Measurements from ENCODE around the gene PDC.

Gene PDC

GRCh38 chr1:186461014-186461413, at the start of gene PDC:
Gene PDC, minus strand, starts transcription at chr1:186461114. Its CDS starts 11,655 bp downstream, at chr1:186449459.
- no peak for DNase-seq

GRCh38 chr1:186503190-186503589, 42.3 kb upstream of the PDC start:
- DNase-seq: no peak

GRCh38 chr1:186502087-186502486, 41.2 kb upstream of the PDC start:
- no peak for DNase-seq

GRCh38 chr1:186500804-186501203, 39.9 kb upstream of the PDC start:
- DNase-seq: no peak

GRCh38 chr1:186499571-186499970, 38.7 kb upstream of the PDC start:
- no peak for DNase-seq

GRCh38 chr1:186498695-186499389, 37.9 kb upstream of the PDC start:
- DNase-seq: no peak

- no peak for DNase-seq
These were observed 37.2 kb upstream of the PDC start for GRCh38 chr1:186498071-186498470.

- no peak for DNase-seq
These were observed 36.7 kb upstream of the PDC start for GRCh38 chr1:186497651-186498050.

GRCh38 chr1:186496171-186496851, 35.4 kb upstream of the PDC start:
- no peak for DNase-seq

GRCh38 chr1:186494832-186495271, 33.9 kb upstream of the PDC start:
- no peak for DNase-seq

- DNase-seq: no peak
These were observed 31.8 kb upstream of the PDC start for GRCh38 chr1:186492531-186493291.

- DNase-seq: no peak
These were observed 30.4 kb upstream of the PDC start for GRCh38 chr1:186491336-186491735.

- DNase-seq: no peak
These were observed 26.2 kb upstream of the PDC start for GRCh38 chr1:186487163-186487562.

- DNase-seq: no peak
These were observed 25.1 kb upstream of the PDC start for GRCh38 chr1:186486061-186486460.

GRCh38 chr1:186483561-186483960, 22.6 kb upstream of the PDC start:
- DNase-seq: no peak

- DNase-seq: peak; percentile 16
These were observed 21.8 kb upstream of the PDC start for GRCh38 chr1:186482661-186483255.

GRCh38 chr1:186481303-186481888, 20.5 kb upstream of the PDC start:
- DNase-seq: no peak

GRCh38 chr1:186479162-186479561, 18.2 kb upstream of the PDC start:
- DNase-seq: no peak

GRCh38 chr1:186476264-186477040, 15.5 kb upstream of the PDC start:
- DNase-seq: no peak

GRCh38 chr1:186474208-186474607, 13.3 kb upstream of the PDC start:
- no peak for DNase-seq

- DNase-seq: no peak
These were observed 12.1 kb upstream of the PDC start for GRCh38 chr1:186473047-186473446.

- no peak for DNase-seq
These were observed 5.0 kb upstream of the PDC start for GRCh38 chr1:186465946-186466345.

Measured in CD4-positive, alpha-beta T cell treated with Interferon gamma for 1 hour (primary cell).